ENCODE data around the gene NBEA. TPM values are rescaled to one million over a fixed set of nuclear protein-coding genes. Genes with fewer than 3 reads are reported as not detected.
A peak's percentile ranks its signal among the peaks of the same experiment; 100 is the strongest.

Gene NBEA
- total RNA-seq, 2 experiments from 2014 or later: 3.5 to 3.8 TPM

GRCh38 chr13:35720690-35721554 is 778.9 kb downstream of the NBEA start:
- peaks cover 33% of the 10 kb centered on the region for H3K27me3 Mint-ChIP-seq
- no peaks in the 10 kb centered on the region for H3K9me3 Mint-ChIP-seq
- DNase-seq (peak in 6 of 14 experiments; percentile 5 to 35 (median 21)), ATAC-seq (ENCODE audit: poor library complexity) (no peak)
- intact Hi-C loops (cut with DNase I, micrococcal nuclease): no loop called here
- CTCF ChIA-PET: no interaction called here
- H3K36me3 ChIP-seq (ENCODE audit: insufficient read depth, low read length): no peaks in the 10 kb centered on the region
- no peaks in the 10 kb centered on the region for H3K4me1 Mint-ChIP-seq (ENCODE audit: low read depth)
- H3K27me3 ChIP-seq (ENCODE audit: control insufficient read depth in 1 of 2, insufficient read depth in 2 of 2, low read length in 2 of 2): peaks cover 0 to 7% of the 10 kb centered on the region in 2 experiments
- no peak overlapping the region for H3K4me3 ChIP-seq (ENCODE audit: low read length)
- peaks cover 6% of the 10 kb centered on the region for H3K4me1 ChIP-seq (ENCODE audit: insufficient read depth, low read length)
- H3K27ac Mint-ChIP-seq: no peak overlapping the region
- no peak overlapping the region for H3K27ac ChIP-seq (ENCODE audit: low read depth in 1 of 2, low read length in 2 of 2)
- POLR2A ChIA-PET: no interaction called here
- peaks cover 0 to 9% of the 10 kb centered on the region in 2 experiments for H3K9me3 ChIP-seq (ENCODE audit: control insufficient read depth in 1 of 2, insufficient read depth in 1 of 2, low read length in 2 of 2)
- H3K4me3 Mint-ChIP-seq: no peak overlapping the region
- TF ChIP-seq CTCF (IDR thresholded peaks at IDR 0.05): peak; percentile 41
- H3K36me3 Mint-ChIP-seq (ENCODE audit: low read depth): no peaks in the 10 kb centered on the region

All from CD4-positive, alpha-beta T cell (primary cell).